Measurements from ENCODE around the gene FUT3. TPM values are rescaled to one million over a fixed set of nuclear protein-coding genes. Genes with fewer than 3 reads are reported as not detected.
A peak's percentile ranks its signal among the peaks of the same experiment; 100 is the strongest.

FUT3 gene
- total and polyA plus RNA-seq, 8 donors = 3.3 to 13.9 (median 7.9) TPM

- no peak for TF ChIP-seq CTCF (IDR thresholded peaks at IDR 0.05)
- intact Hi-C loops (cut with DNase I) = no loop called here
- H3K27me3 ChIP-seq = no peaks in the 10 kb centered on the region
- H3K9me3 ChIP-seq = no peaks in the 10 kb centered on the region
- H3K4me1 ChIP-seq = peaks cover 0 to 12% (median 0%) of the 10 kb centered on the region in 3 donors
- no peaks in the 10 kb centered on the region for H3K36me3 ChIP-seq
- DNase-seq (peak; percentile 86 to 94 (median 90)), FAIRE-seq (no peak), ATAC-seq (peak; percentile 74 to 82 (median 82))
- peak overlapping the region in 3 of 4 donors; percentile 26 to 41 (median 29) for H3K4me3 ChIP-seq
- peak overlapping the region; percentile 32 to 76 (median 38) for H3K27ac ChIP-seq
- 24 to 28% methylated on average over 43 to 91 of the region's 91 CpGs for WGBS, 2 donors
Measured at GRCh38 chr19:5827891-5828660, 23.2 kb downstream of the FUT3 start.

- peak overlapping the region; percentile 38 to 76 (median 47) for H3K27ac ChIP-seq
- no peaks in the 10 kb centered on the region for H3K9me3 ChIP-seq
- H3K36me3 ChIP-seq = no peaks in the 10 kb centered on the region
- peak in 4 of 6 donors; percentile 26 to 68 (median 48) for DNase-seq
- no peak for FAIRE-seq
- H3K4me3 ChIP-seq = peak overlapping the region in 2 of 4 donors; percentile 29 to 41
- H3K4me1 ChIP-seq = peaks cover 1 to 14% (median 2%) of the 10 kb centered on the region in 3 donors
- TF ChIP-seq CTCF (IDR thresholded peaks at IDR 0.05) = no peak
- intact Hi-C loops (cut with DNase I) = no loop called here
- WGBS, 2 donors = 25 to 35% methylated on average over 25 to 37 of the region's 37 CpGs
- no peak for ATAC-seq
- no peaks in the 10 kb centered on the region for H3K27me3 ChIP-seq
Measured at GRCh38 chr19:5827342-5827890, 23.8 kb downstream of the FUT3 start.

- no peaks in the 10 kb centered on the region for H3K36me3 ChIP-seq
- peak overlapping the region; percentile 42 to 76 (median 47) for H3K27ac ChIP-seq
- 11 to 13% methylated on average over 24 of the region's 24 CpGs for WGBS, 2 donors
- DNase-seq (peak; percentile 84 to 97 (median 91)), ATAC-seq (peak; percentile 46 to 71 (median 66)), FAIRE-seq (no peak)
- H3K9me3 ChIP-seq = no peaks in the 10 kb centered on the region
- no peak overlapping the region for H3K4me3 ChIP-seq
- no peaks in the 10 kb centered on the region for H3K27me3 ChIP-seq
- intact Hi-C loops (cut with DNase I) = no loop called here
- H3K4me1 ChIP-seq = peaks cover 6 to 18% (median 6%) of the 10 kb centered on the region in 3 donors
- TF ChIP-seq CTCF (IDR thresholded peaks at IDR 0.05) = no peak
Measured at GRCh38 chr19:5826531-5827341, 24.5 kb downstream of the FUT3 start.

GRCh38 chr19:5825178-5825577 lies 26.1 kb downstream of the FUT3 start:
- intact Hi-C loops (cut with DNase I) = no loop called here
- no peak overlapping the region for H3K27ac ChIP-seq
- H3K9me3 ChIP-seq = no peaks in the 10 kb centered on the region
- ATAC-seq (no peak), FAIRE-seq (no peak), DNase-seq (no peak)
- 96 to 97% methylated on average over 21 of the region's 21 CpGs for WGBS, 2 donors
- peaks cover 6 to 18% (median 6%) of the 10 kb centered on the region in 3 donors for H3K4me1 ChIP-seq
- H3K4me3 ChIP-seq = no peak overlapping the region
- no peak for TF ChIP-seq CTCF (IDR thresholded peaks at IDR 0.05)
- no peaks in the 10 kb centered on the region for H3K27me3 ChIP-seq
- H3K36me3 ChIP-seq = no peaks in the 10 kb centered on the region
